22Rv1 (cell line): Measurements from ENCODE around the gene TNRC18.

Experiments
- ZFX ChIP-seq: fragments of 450-650 bp; IDR thresholded peaks from 2 replicates; pipeline ENCODE4 v1.6.1; 2017; ENCODE audit warnings: antibody characterized with exemption, borderline replicate concordance
- TF ChIP-seq, protein P1 (sequence below): fragments of 450-650 bp; IDR thresholded peaks from 2 replicates; pipeline ENCODE4 v1.5.1; 2017; ENCODE audit warnings: mild to moderate bottlenecking

DNA sequence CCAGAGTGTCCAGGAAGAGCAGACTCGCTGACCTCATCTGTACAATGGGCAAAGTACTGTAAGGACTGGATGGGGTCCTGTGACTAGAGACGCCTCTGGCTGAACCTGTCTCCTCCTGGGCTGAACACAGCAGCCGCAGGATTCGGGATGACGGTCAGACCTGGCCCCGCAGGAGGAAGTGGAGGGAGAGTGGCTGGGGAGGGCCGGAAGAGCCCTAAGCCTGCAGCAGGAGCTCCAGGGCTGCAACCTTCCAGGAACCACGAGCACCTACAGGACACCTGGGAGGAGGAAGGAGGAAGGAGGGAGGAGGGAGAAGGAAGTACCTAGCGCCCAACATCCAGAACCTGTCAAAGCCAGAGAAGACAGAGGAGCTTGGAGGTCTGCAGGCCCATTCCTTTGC, 30.3 kb downstream of the TNRC18 start:
- TF ChIP-seq, protein P1, sequence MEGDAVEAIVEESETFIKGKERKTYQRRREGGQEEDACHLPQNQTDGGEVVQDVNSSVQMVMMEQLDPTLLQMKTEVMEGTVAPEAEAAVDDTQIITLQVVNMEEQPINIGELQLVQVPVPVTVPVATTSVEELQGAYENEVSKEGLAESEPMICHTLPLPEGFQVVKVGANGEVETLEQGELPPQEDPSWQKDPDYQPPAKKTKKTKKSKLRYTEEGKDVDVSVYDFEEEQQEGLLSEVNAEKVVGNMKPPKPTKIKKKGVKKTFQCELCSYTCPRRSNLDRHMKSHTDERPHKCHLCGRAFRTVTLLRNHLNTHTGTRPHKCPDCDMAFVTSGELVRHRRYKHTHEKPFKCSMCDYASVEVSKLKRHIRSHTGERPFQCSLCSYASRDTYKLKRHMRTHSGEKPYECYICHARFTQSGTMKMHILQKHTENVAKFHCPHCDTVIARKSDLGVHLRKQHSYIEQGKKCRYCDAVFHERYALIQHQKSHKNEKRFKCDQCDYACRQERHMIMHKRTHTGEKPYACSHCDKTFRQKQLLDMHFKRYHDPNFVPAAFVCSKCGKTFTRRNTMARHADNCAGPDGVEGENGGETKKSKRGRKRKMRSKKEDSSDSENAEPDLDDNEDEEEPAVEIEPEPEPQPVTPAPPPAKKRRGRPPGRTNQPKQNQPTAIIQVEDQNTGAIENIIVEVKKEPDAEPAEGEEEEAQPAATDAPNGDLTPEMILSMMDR, result no peak
- TF ChIP-seq ZFX, result no peak
